HG02840 (cell line): ENCODE results near the gene DUSP2.
"Not testable (repeated sequence)": the region's sequence is repeated elsewhere in the genome, so short reads cannot be mapped to it uniquely, and the experiment has no call there.

Experiments
- ATAC-seq: cut with Tn5 transposase; IDR thresholded peaks from one replicate; pipeline ENCODE4 v1.9.1; 2021; ENCODE audit warnings: mild to moderate bottlenecking, moderate library complexity, moderate number of reproducible peaks; ENCODE audit not compliant: unreplicated experiment, low FRiP score

The DUSP2 gene

GRCh38 chr2:96163768-96164429, 18.7 kb upstream of the DUSP2 start:
- ATAC-seq: peak; percentile 54

- peak; percentile 16 for ATAC-seq
These were observed 18.2 kb upstream of the DUSP2 start for GRCh38 chr2:96163415-96163767.

GRCh38 chr2:96161898-96162297, 16.7 kb upstream of the DUSP2 start:
- ATAC-seq: no peak

- not testable (repeated sequence) for ATAC-seq
These were observed 15.1 kb upstream of the DUSP2 start for GRCh38 chr2:96160366-96160765.

GRCh38 chr2:96159084-96159830, 14.0 kb upstream of the DUSP2 start:
- no peak for ATAC-seq

- no peak for ATAC-seq
These were observed 13.3 kb upstream of the DUSP2 start for GRCh38 chr2:96158554-96158940.

- ATAC-seq: peak; percentile 56
These were observed 12.7 kb upstream of the DUSP2 start for GRCh38 chr2:96157649-96158553.

GRCh38 chr2:96156926-96157648, 11.8 kb upstream of the DUSP2 start:
- ATAC-seq: peak; percentile 35

- no peak for ATAC-seq
These were observed 11.0 kb upstream of the DUSP2 start for GRCh38 chr2:96156011-96156820.

GRCh38 chr2:96154506-96155380, 9.5 kb upstream of the DUSP2 start:
- no peak for ATAC-seq

- ATAC-seq: no peak
These were observed 8.8 kb upstream of the DUSP2 start for GRCh38 chr2:96153991-96154431.

GRCh38 chr2:96153291-96153713, 8.1 kb upstream of the DUSP2 start:
- ATAC-seq: no peak

GRCh38 chr2:96152304-96153161, 7.3 kb upstream of the DUSP2 start:
- no peak for ATAC-seq

- ATAC-seq: no peak
These were observed 6.5 kb upstream of the DUSP2 start for GRCh38 chr2:96151595-96152303.

GRCh38 chr2:96150791-96151594, 5.8 kb upstream of the DUSP2 start:
- ATAC-seq: no peak

GRCh38 chr2:96150007-96150640, 4.9 kb upstream of the DUSP2 start:
- no peak for ATAC-seq
